ENCODE data around the gene TOPAZ1. TPM values are rescaled to one million over a fixed set of nuclear protein-coding genes. Genes with fewer than 3 reads are reported as not detected.

TOPAZ1 gene
- total and polyA plus RNA-seq, 9 of the 15 experiments (the other 6 are each of a cell fraction or from before 2014, with no cell fraction given) = 0.01 TPM; not detected in 8

- TF ChIP-seq REST (IDR thresholded peaks at IDR 0.05; ENCODE audit: borderline replicate concordance) (peak; percentile 6; the same call in 1 of the 2 replicates), REST (CRISPR knock-in tag; IDR thresholded peaks at IDR 0.05; ENCODE audit: low read depth) (no peak), EHMT2 (IDR thresholded peaks at IDR 0.05) (0 out of 2 replicates have a peak, but pooled peaks have one; percentile 52), TEAD4 (IDR thresholded peaks at IDR 0.05; ENCODE audit: low read length) (peak; percentile 49; the same call in 1 of the 2 replicates), TEAD4 (CRISPR knock-in tag; IDR thresholded peaks at IDR 0.05; ENCODE audit: borderline replicate concordance) (no peak), POLR2B (IDR thresholded peaks at IDR 0.05; ENCODE audit: low read depth, partially characterized antibody) (no peak), ZBTB11 (CRISPR knock-in tag; IDR thresholded peaks at IDR 0.05) (peak in 1 of 3 experiments; percentile 33; a peak in 1 of 6 replicates), PHTF2 (CRISPR knock-in tag; IDR thresholded peaks at IDR 0.05) (no peak), SMAD3 (CRISPR knock-in tag; conservative IDR thresholded peaks at IDR 0.05) (0 out of 2 replicates have a peak, but pooled peaks have one; percentile 4), ZNF212 (CRISPR knock-in tag; IDR thresholded peaks at IDR 0.05) (0 out of 2 replicates have a peak, but pooled peaks have one; percentile 14), ELF4 (CRISPR knock-in tag; IDR thresholded peaks at IDR 0.05) (no peak), E2F1 (CRISPR knock-in tag; IDR thresholded peaks at IDR 0.05) (no peak), ZBTB12 (CRISPR knock-in tag; IDR thresholded peaks at IDR 0.05) (0 out of 2 replicates have a peak, but pooled peaks have one; percentile 25), CBFA2T3 (IDR thresholded peaks at IDR 0.05) (peak; percentile 73)
Observed at GRCh38 chr3:44237161-44237560, 4.5 kb upstream of the TOPAZ1 start (continued).

Data from K562 (cell line).